H1 (cell line): ENCODE measurements around the gene PTPN12. TPM values are rescaled to one million over a fixed set of nuclear protein-coding genes. Genes with fewer than 3 reads are reported as not detected.

Source experiments
- CEBPB ChIP-seq: IDR thresholded peaks from 2 replicates; pipeline ENCODE4 v1.6.1; 2012; ENCODE audit warnings: low read depth, low read length
- CHD7 ChIP-seq: fragments of 300-600 bp; sonication (generic); IDR thresholded peaks from 2 replicates; pipeline ENCODE4 v1.7.1; 2012; ENCODE audit warnings: low read length, moderate library complexity, mild to moderate bottlenecking, inconsistent platforms; ENCODE audit not compliant: insufficient replicate concordance
- CTBP2 ChIP-seq: IDR thresholded peaks from 2 replicates; pipeline ENCODE4 v1.7.0; 2011; ENCODE audit warnings: borderline replicate concordance, mild to moderate bottlenecking, moderate library complexity, mixed read lengths, low read length; ENCODE audit not compliant: insufficient read depth, insufficient read length
- JUN ChIP-seq: IDR thresholded peaks from 2 replicates; pipeline ENCODE4 v1.6.1; 2011; ENCODE audit warnings: low read depth, mild to moderate bottlenecking, improper control_type of control experiment, low read length
- PHF8 ChIP-seq: fragments of 200-600 bp; sonication (generic); conservative IDR thresholded peaks from 2 replicates; pipeline ENCODE4 v1.7.1; 2012; ENCODE audit warnings: low read depth, mild to moderate bottlenecking, inconsistent platforms, low read length, moderate library complexity
- POU5F1 ChIP-seq: IDR thresholded peaks from 2 replicates; pipeline ENCODE4 v1.6.1; 2011; ENCODE audit warnings: low read depth, mild to moderate bottlenecking, low read length, moderate library complexity
- SAP30 ChIP-seq: fragments of 300-600 bp; sonication (generic); IDR thresholded peaks from 2 replicates; pipeline ENCODE4 v1.7.1; 2012; ENCODE audit warnings: low read length, moderate library complexity, mild to moderate bottlenecking, inconsistent platforms; ENCODE audit not compliant: insufficient read depth, insufficient replicate concordance
- SIN3A ChIP-seq, 2 experiments: IDR thresholded peaks in 1 of 2; conservative IDR thresholded peaks in 1 of 2; 2 replicates each; pipeline ENCODE4 v1.6.1; 2011 to 2012; ENCODE audit warnings: low read length in 2 of 2, improper control_type of control experiment in 1 of 2, low read depth in 1 of 2, mild to moderate bottlenecking in 1 of 2
- SIX5 ChIP-seq: IDR thresholded peaks from 2 replicates; pipeline ENCODE4 v1.6.1; 2011; ENCODE audit warnings: mild to moderate bottlenecking, low read depth, low read length
- TAF1 ChIP-seq: IDR thresholded peaks from 2 replicates; pipeline ENCODE4 v1.6.1; 2011; ENCODE audit warnings: mild to moderate bottlenecking, low read depth, low read length
- polyA plus RNA-seq, 7 experiments: library from polyadenylated mRNA; depleted of rRNA in 3 of 7; stranded (reverse) in 5 of 7; unstranded in 2 of 7; fragments of >200 nt in 5 of 7; fragments of 200-250 nt in 2 of 7; gene quantifications; 1 replicate in 5 of 7; 2 replicates in 1 of 7; 4 replicates in 1 of 7; pipeline versions ENCODE4 v1.2.1 to v1.2.3, GENCODE V29; 2011 to 2013; ENCODE audit warnings: missing spikeins in 2 of 7, mixed read lengths in 2 of 7
- total RNA-seq: library from RNA; stranded (reverse); fragmentation: NEBNext Ultra II Directional; extraction: Animal tissue kit (Norgen Biotek cat#: 25700); gene quantifications from 2 replicates; pipeline ENCODE4 v1.2.1, GENCODE V29; 2021

The PTPN12 gene
- total and polyA plus RNA-seq, 2 of the 8 experiments (the other 6 are each of a cell fraction or from before 2014, with no cell fraction given), result 39.7 to 132 TPM

- TF ChIP-seq CHD7, result no peak
- no peak for TF ChIP-seq JUN
- TF ChIP-seq PHF8, result no peak
- no peak for TF ChIP-seq SAP30
- TF ChIP-seq SIN3A (conservative IDR thresholded peaks at IDR 0.05 in 1 of 2, IDR thresholded peaks at IDR 0.05 in 1 of 2; ENCODE audit: low read depth in 1 of 2, low read length in 2 of 2), result no peak
- no peak for TF ChIP-seq POU5F1
- no peak for TF ChIP-seq SIX5
- TF ChIP-seq CTBP2, result no peak
- no peak for TF ChIP-seq CEBPB
- no peak for TF ChIP-seq TAF1
Measured at GRCh38 chr7:77570330-77571011, 33.4 kb downstream of the PTPN12 start (continued).
